Osteoblast (primary cell): Measurements from ENCODE around the gene NAV2. TPM values are rescaled to one million over a fixed set of nuclear protein-coding genes. Genes with fewer than 3 reads are reported as not detected.

Source experiments
- DNase-seq: peaks from one replicate; pipeline ENCODE4 v3.0.0; 2011; ENCODE audit warnings: low spot score, mixed read lengths; ENCODE audit not compliant: insufficient read length; ENCODE audit errors: missing footprints
- H2AFZ ChIP-seq: 2 replicates; pipeline ENCODE4 v1.6.0; 2011; ENCODE audit warnings: mild to moderate bottlenecking, low read length
- H3K27ac ChIP-seq: 2 replicates; pipeline ENCODE4 v1.5.1; 2011; ENCODE audit warnings: mild to moderate bottlenecking, low read depth, low read length, moderate library complexity
- H3K27me3 ChIP-seq: 2 replicates; pipeline ENCODE4 v1.6.0; 2012; ENCODE audit warnings: mild to moderate bottlenecking, control low read depth, inconsistent platforms, low read length, moderate library complexity; ENCODE audit not compliant: insufficient read depth
- H3K36me3 ChIP-seq: 2 replicates; pipeline ENCODE4 v1.5.1; 2011; ENCODE audit warnings: mild to moderate bottlenecking, low read length, control low read depth, moderate library complexity; ENCODE audit not compliant: insufficient read depth
- H3K4me1 ChIP-seq: 2 replicates; pipeline ENCODE4 v1.5.1; 2011; ENCODE audit warnings: mild to moderate bottlenecking, low read length, control low read depth, moderate library complexity; ENCODE audit not compliant: insufficient read depth
- H3K4me2 ChIP-seq: 2 replicates; pipeline ENCODE4 v1.6.0; 2011; ENCODE audit warnings: mild to moderate bottlenecking, low read length; ENCODE audit not compliant: insufficient read depth
- H3K4me3 ChIP-seq: fragments of 200-600 bp; sonication (generic); 3 replicates; pipeline ENCODE4 v1.5.1; 2012; ENCODE audit warnings: mild to moderate bottlenecking, low read length, inconsistent platforms; ENCODE audit not compliant: insufficient read depth
- H3K79me2 ChIP-seq: 2 replicates; pipeline ENCODE4 v1.6.0; 2012; ENCODE audit warnings: mild to moderate bottlenecking, low read length, control low read depth, inconsistent platforms; ENCODE audit not compliant: insufficient read depth
- H3K9me3 ChIP-seq: 2 replicates; pipeline ENCODE4 v1.5.1; 2011; ENCODE audit warnings: low read depth, low read length, control low read depth
- H4K20me1 ChIP-seq: 2 replicates; pipeline ENCODE4 v1.6.0; 2012; ENCODE audit warnings: mild to moderate bottlenecking, low read length, control low read depth; ENCODE audit not compliant: insufficient read depth
- CTCF ChIP-seq: IDR thresholded peaks from 2 replicates; pipeline ENCODE4 v1.5.1; 2011; ENCODE audit warnings: mild to moderate bottlenecking, low read depth, low read length, moderate library complexity; ENCODE audit errors: extremely low read depth
- total RNA-seq: library from RNA; depleted of rRNA; stranded (reverse); fragments of >200 nt; gene quantifications from 2 replicates; pipeline ENCODE4 v1.2.3, GENCODE V29; 2012

The NAV2 gene
- total RNA-seq, 1 donor: 8.7 TPM

GRCh38 chr11:19777039-19777376 is 64.4 kb downstream of the NAV2 start:
- no peak for TF ChIP-seq CTCF
- Histone ChIP-seq H2AFZ (no peak overlapping the region), H3K36me3 (no peaks in the 10 kb centered on the region), H3K4me1 (peaks cover 7% of the 10 kb centered on the region), H3K4me3 (peak overlapping the region; percentile 68), H4K20me1 (peaks cover 72% of the 10 kb centered on the region), H3K27ac (no peak overlapping the region), H3K9me3 (no peaks in the 10 kb centered on the region), H3K27me3 (no peaks in the 10 kb centered on the region), H3K79me2 (peaks cover 95% of the 10 kb centered on the region), H3K4me2 (peak overlapping the region; percentile 86)
- DNase-seq: peak; percentile 91

GRCh38 chr11:19777377-19778102 is 64.9 kb downstream of the NAV2 start:
- Histone ChIP-seq H3K27me3 (no peaks in the 10 kb centered on the region), H4K20me1 (peaks cover 72% of the 10 kb centered on the region), H3K4me1 (peaks cover 7% of the 10 kb centered on the region), H3K36me3 (no peaks in the 10 kb centered on the region), H3K4me3 (peak overlapping the region; percentile 68), H3K27ac (no peak overlapping the region), H3K9me3 (no peaks in the 10 kb centered on the region), H2AFZ (peak overlapping the region; percentile 20), H3K4me2 (peak overlapping the region; percentile 86), H3K79me2 (peaks cover 95% of the 10 kb centered on the region)
- peak; percentile 98 for DNase-seq
- no peak for TF ChIP-seq CTCF

- H4K20me1 ChIP-seq: peaks cover 71% of the 10 kb centered on the region
- no peak overlapping the region for H3K27ac ChIP-seq
- H3K4me3 ChIP-seq: no peak overlapping the region
- no peak overlapping the region for H3K4me2 ChIP-seq
- no peak for DNase-seq
- no peaks in the 10 kb centered on the region for H3K27me3 ChIP-seq
- no peak overlapping the region for H2AFZ ChIP-seq
- no peaks in the 10 kb centered on the region for H3K9me3 ChIP-seq
- H3K4me1 ChIP-seq: peaks cover 7% of the 10 kb centered on the region
- peaks cover 92% of the 10 kb centered on the region for H3K79me2 ChIP-seq
- no peaks in the 10 kb centered on the region for H3K36me3 ChIP-seq
- TF ChIP-seq CTCF: no peak
Measured at GRCh38 chr11:19779740-19780139, 67.1 kb downstream of the NAV2 start.

- Histone ChIP-seq H3K4me2 (no peak overlapping the region), H2AFZ (no peak overlapping the region), H3K4me1 (peaks cover 7% of the 10 kb centered on the region), H3K27me3 (no peaks in the 10 kb centered on the region), H4K20me1 (peaks cover 67% of the 10 kb centered on the region), H3K4me3 (no peak overlapping the region), H3K36me3 (no peaks in the 10 kb centered on the region), H3K27ac (no peak overlapping the region), H3K79me2 (peaks cover 93% of the 10 kb centered on the region), H3K9me3 (no peaks in the 10 kb centered on the region)
- no peak for DNase-seq
- TF ChIP-seq CTCF: no peak
Measured at GRCh38 chr11:19781351-19781750, 68.7 kb downstream of the NAV2 start.
